Keratinocyte (primary cell): ENCODE measurements around the gene SEC14L5. TPM values are rescaled to one million over a fixed set of nuclear protein-coding genes. Genes with fewer than 3 reads are reported as not detected.

ENCODE experiments used
- DNase-seq: peaks from one replicate; pipeline ENCODE4 v3.0.0-alpha.2; 2011; ENCODE audit warnings: low read depth, missing footprints, low spot score
- FAIRE-seq: peaks from 2 replicates; lab custom pipeline; 2011; peaks lifted over from hg19 to GRCh38; lab: Jason Lieb, UNC
- H2AFZ ChIP-seq: 2 replicates; pipeline ENCODE4 v1.6.0; 2012; ENCODE audit warnings: low read length, control low read depth, inconsistent platforms; ENCODE audit not compliant: control insufficient read depth
- H3K27ac ChIP-seq: 2 replicates; pipeline ENCODE4 v1.5.1; 2011; ENCODE audit warnings: low read length; ENCODE audit not compliant: control insufficient read depth, insufficient read depth
- H3K27me3 ChIP-seq: 3 replicates; pipeline ENCODE4 v1.6.0; 2011; ENCODE audit warnings: low read length; ENCODE audit not compliant: control insufficient read depth, insufficient read depth; ENCODE audit errors: extremely low read depth
- H3K36me3 ChIP-seq, 2 experiments: 2 replicates in 1 of 2; 3 replicates in 1 of 2; pipeline ENCODE4 v1.5.1; 2011; ENCODE audit warnings: low read length in 2 of 2, mild to moderate bottlenecking in 1 of 2; ENCODE audit not compliant: control insufficient read depth in 2 of 2, insufficient read depth in 2 of 2; ENCODE audit errors: extremely low read depth in 1 of 2
- H3K4me1 ChIP-seq: 3 replicates; pipeline ENCODE4 v1.5.1; 2011; ENCODE audit warnings: low read length; ENCODE audit not compliant: control insufficient read depth, insufficient read depth; ENCODE audit errors: extremely low read depth
- H3K4me2 ChIP-seq: 3 replicates; pipeline ENCODE4 v1.6.0; 2011; ENCODE audit warnings: low read depth, low read length; ENCODE audit not compliant: control insufficient read depth, insufficient read depth; ENCODE audit errors: extremely low read depth
- H3K4me3 ChIP-seq, 3 experiments: fragments of 200-600 bp in 1 of 3; sonication (generic) in 1 of 3; 2 replicates in 2 of 3; 3 replicates in 1 of 3; pipeline ENCODE4 v1.5.1; 2011 to 2016; ENCODE audit warnings: low read length in 3 of 3, mild to moderate bottlenecking in 3 of 3, control low read depth in 2 of 3, inconsistent platforms in 1 of 3, low read depth in 1 of 3, mixed read lengths in 1 of 3, mixed run types in 1 of 3, moderate library complexity in 1 of 3; ENCODE audit not compliant: control insufficient read depth in 2 of 3, insufficient read depth in 2 of 3; ENCODE audit errors: extremely low read depth in 1 of 3
- H3K79me2 ChIP-seq: 2 replicates; pipeline ENCODE4 v1.6.0; 2012; ENCODE audit warnings: low read length; ENCODE audit not compliant: control insufficient read depth, insufficient read depth
- H3K9ac ChIP-seq: 3 replicates; pipeline ENCODE4 v1.6.0; 2011; ENCODE audit warnings: low read length; ENCODE audit not compliant: control insufficient read depth, insufficient read depth; ENCODE audit errors: extremely low read depth
- H3K9me1 ChIP-seq: 3 replicates; pipeline ENCODE4 v1.6.0; 2011; ENCODE audit warnings: low read length; ENCODE audit not compliant: control insufficient read depth, insufficient read depth; ENCODE audit errors: extremely low read depth
- H3K9me3 ChIP-seq: 2 replicates; pipeline ENCODE4 v1.5.1; 2012; ENCODE audit warnings: low read depth, low read length; ENCODE audit not compliant: control insufficient read depth
- H4K20me1 ChIP-seq: 3 replicates; pipeline ENCODE4 v1.6.0; 2011; ENCODE audit warnings: low read length; ENCODE audit not compliant: control insufficient read depth, insufficient read depth; ENCODE audit errors: extremely low read depth
- EZH2 ChIP-seq: IDR thresholded peaks from one replicate; pipeline ENCODE4 v1.6.1; 2012; ENCODE audit warnings: inconsistent platforms, mild to moderate bottlenecking, low read length, moderate library complexity
- dilution Hi-C: fragments of 300-500 bp; cut with MboI; formaldehyde crosslinking; loops from one replicate; pipeline ENCODE4 v1.7.0; 2020; ENCODE audit warnings: low sequenced_read_pairs; ENCODE audit not compliant: extremely low pct_ligation_motif_present
- polyA minus RNA-seq, 3 experiments: library from RNA; depleted of rRNA, polyadenylated mRNA; stranded (reverse); fragments of >200 nt; gene quantifications; 1 replicate in 1 of 3; 2 replicates in 1 of 3; 3 replicates in 1 of 3; pipeline ENCODE4 v1.2.3, GENCODE V29; 2011
- polyA plus RNA-seq, 5 experiments: library from polyadenylated mRNA; depleted of rRNA in 3 of 5; stranded (reverse) in 3 of 5; stranded (forward) in 1 of 5; unstranded in 1 of 5; fragments of >200 nt; gene quantifications; 1 replicate in 1 of 5; 2 replicates in 3 of 5; 3 replicates in 1 of 5; pipeline versions ENCODE4 v1.2.1 to v1.2.3, GENCODE V29; 2011 to 2012; ENCODE audit warnings: missing spikeins in 2 of 5, low read depth in 1 of 5, low replicate concordance in 1 of 5
- TF ChIP-seq, protein P1 (sequence below), 3 experiments: IDR thresholded peaks in 1 of 3; conservative IDR thresholded peaks in 1 of 3; optimal IDR thresholded peaks in 1 of 3; 2 replicates in 2 of 3; 3 replicates in 1 of 3; pipeline versions ENCODE3 to v1.5.1; 2011; ENCODE audit warnings: low read length in 3 of 3, mild to moderate bottlenecking in 3 of 3, moderate library complexity in 2 of 3, control low read depth in 1 of 3, inconsistent platforms in 1 of 3; ENCODE audit not compliant: insufficient read depth in 2 of 3; ENCODE audit errors: extremely low read depth in 1 of 3

Gene SEC14L5
- polyA plus RNA-seq (0.04 to 0.08 TPM in 2 of 3 replicates, not detected in the other), polyA minus RNA-seq (not detected in 3 replicates)
- not detected for polyA plus RNA-seq (2011; ENCODE audit: low read depth)
- 0.01 TPM in 2 replicates for polyA plus RNA-seq (2011; cell fraction: cytosol; rRNA removed)
- 0.10 TPM in 1 of 2 replicates, not detected in the other for polyA plus RNA-seq (2011; cell fraction: nucleus; rRNA removed)
- polyA plus RNA-seq (2012; ENCODE audit: low replicate concordance), result 0.18 and 0.23 TPM in 2 replicates
- not detected for polyA minus RNA-seq (2011; cell fraction: cytosol; rRNA and poly(A)+ RNA removed)
- not detected in 2 replicates for polyA minus RNA-seq (2011; cell fraction: nucleus; rRNA and poly(A)+ RNA removed)

- Histone ChIP-seq H3K9me3 (no peaks in the 10 kb centered on the region), H3K9ac (peak within 1 kb of the TSS; percentile 63), H3K36me3 (no peaks in the 10 kb centered on the region), H3K79me2 (no peaks in the 10 kb centered on the region), H3K27me3 (peaks cover 8% of the 10 kb centered on the region), H3K9me1 (no peaks in the 10 kb centered on the region), H2AFZ (peak within 1 kb of the TSS; percentile 98), H3K4me2 (peak within 1 kb of the TSS; percentile 95), H3K4me3 (peak within 1 kb of the TSS; percentile 50 to 86 (median 82)), H3K4me1 (peaks cover 17% of the 10 kb centered on the region), H4K20me1 (peaks cover 5% of the 10 kb centered on the region), H3K27ac (peak within 1 kb of the TSS; percentile 54)
- dilution Hi-C loops, result no loop called here
- TF ChIP-seq, protein P1, sequence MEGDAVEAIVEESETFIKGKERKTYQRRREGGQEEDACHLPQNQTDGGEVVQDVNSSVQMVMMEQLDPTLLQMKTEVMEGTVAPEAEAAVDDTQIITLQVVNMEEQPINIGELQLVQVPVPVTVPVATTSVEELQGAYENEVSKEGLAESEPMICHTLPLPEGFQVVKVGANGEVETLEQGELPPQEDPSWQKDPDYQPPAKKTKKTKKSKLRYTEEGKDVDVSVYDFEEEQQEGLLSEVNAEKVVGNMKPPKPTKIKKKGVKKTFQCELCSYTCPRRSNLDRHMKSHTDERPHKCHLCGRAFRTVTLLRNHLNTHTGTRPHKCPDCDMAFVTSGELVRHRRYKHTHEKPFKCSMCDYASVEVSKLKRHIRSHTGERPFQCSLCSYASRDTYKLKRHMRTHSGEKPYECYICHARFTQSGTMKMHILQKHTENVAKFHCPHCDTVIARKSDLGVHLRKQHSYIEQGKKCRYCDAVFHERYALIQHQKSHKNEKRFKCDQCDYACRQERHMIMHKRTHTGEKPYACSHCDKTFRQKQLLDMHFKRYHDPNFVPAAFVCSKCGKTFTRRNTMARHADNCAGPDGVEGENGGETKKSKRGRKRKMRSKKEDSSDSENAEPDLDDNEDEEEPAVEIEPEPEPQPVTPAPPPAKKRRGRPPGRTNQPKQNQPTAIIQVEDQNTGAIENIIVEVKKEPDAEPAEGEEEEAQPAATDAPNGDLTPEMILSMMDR (optimal IDR thresholded peaks at IDR 0.05 in 1 of 3, IDR thresholded peaks at IDR 0.05 in 1 of 3, conservative IDR thresholded peaks at IDR 0.05 in 1 of 3; ENCODE audit: extremely low read depth in 1 of 3, insufficient read depth in 2 of 3, low read length in 3 of 3), result peak in 1 of 3 experiments; percentile 28
- no peak for TF ChIP-seq EZH2
- DNase-seq (peak; percentile 97), FAIRE-seq (peak; percentile 91)
Measured at GRCh38 chr16:4957720-4958509, at the start of gene SEC14L5. TSS of gene SEC14L5 (plus strand) at chr16:4958330. CDS start at chr16:4959324, 994 bp downstream.

DNA sequence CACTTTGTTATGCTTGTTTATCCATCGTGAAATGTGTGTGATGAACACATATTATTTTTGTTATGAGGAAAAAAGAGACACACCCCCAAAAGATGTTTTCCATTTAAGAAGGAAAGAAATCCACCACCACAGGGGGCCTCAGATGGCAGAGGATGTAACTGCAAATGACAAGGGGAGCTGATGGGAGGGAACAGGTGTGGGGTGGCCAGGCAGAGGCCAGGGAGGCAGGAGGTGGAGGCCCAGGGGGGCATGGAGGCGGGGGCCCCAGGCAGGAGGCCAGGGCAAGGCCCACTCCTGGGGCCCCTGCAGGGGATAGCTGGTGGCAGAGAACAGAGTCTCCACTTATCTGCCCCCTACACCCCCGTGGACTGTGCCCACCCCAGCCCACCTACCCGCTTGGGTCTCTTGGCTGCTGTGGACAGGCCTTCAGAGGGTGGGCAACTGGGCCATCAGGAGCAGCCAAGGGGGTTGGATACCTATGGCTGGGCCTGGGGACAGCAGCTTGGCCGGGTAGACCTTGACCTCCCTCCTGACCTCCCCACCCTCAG is 49.2 kb upstream of the SEC14L5 start:
- no peak overlapping the region for H2AFZ ChIP-seq
- H3K4me3 ChIP-seq, result no peak overlapping the region
- DNase-seq (no peak), FAIRE-seq (no peak)
- no peak overlapping the region for H3K4me2 ChIP-seq
- no peaks in the 10 kb centered on the region for H3K9me1 ChIP-seq
- H4K20me1 ChIP-seq, result no peaks in the 10 kb centered on the region
- H3K27me3 ChIP-seq, result no peaks in the 10 kb centered on the region
- H3K36me3 ChIP-seq, result peaks cover 0 to 8% of the 10 kb centered on the region in 2 experiments
- no peak overlapping the region for H3K27ac ChIP-seq
- H3K4me1 ChIP-seq, result peaks cover 6% of the 10 kb centered on the region
- dilution Hi-C loops, result no loop called here
- H3K9me3 ChIP-seq, result no peaks in the 10 kb centered on the region
- no peak overlapping the region for H3K9ac ChIP-seq
- H3K79me2 ChIP-seq, result no peaks in the 10 kb centered on the region
- TF ChIP-seq, protein P1 (optimal IDR thresholded peaks at IDR 0.05 in 1 of 3, IDR thresholded peaks at IDR 0.05 in 1 of 3, conservative IDR thresholded peaks at IDR 0.05 in 1 of 3; ENCODE audit: extremely low read depth in 1 of 3, insufficient read depth in 2 of 3, low read length in 3 of 3), result no peak
- no peak for TF ChIP-seq EZH2
